IPS DF 4.7 (cell line): ENCODE data around the gene SLC9A6.
"Not testable (repeated sequence)": the region's sequence is repeated elsewhere in the genome, so short reads cannot be mapped to it uniquely, and the experiment has no call there.

Source experiments
- DNase-seq: peaks from one replicate; pipeline ENCODE4 v3.0.0-alpha.2; 2013; ENCODE audit warnings: low spot score; ENCODE audit errors: extremely low read depth

The SLC9A6 gene

DNA sequence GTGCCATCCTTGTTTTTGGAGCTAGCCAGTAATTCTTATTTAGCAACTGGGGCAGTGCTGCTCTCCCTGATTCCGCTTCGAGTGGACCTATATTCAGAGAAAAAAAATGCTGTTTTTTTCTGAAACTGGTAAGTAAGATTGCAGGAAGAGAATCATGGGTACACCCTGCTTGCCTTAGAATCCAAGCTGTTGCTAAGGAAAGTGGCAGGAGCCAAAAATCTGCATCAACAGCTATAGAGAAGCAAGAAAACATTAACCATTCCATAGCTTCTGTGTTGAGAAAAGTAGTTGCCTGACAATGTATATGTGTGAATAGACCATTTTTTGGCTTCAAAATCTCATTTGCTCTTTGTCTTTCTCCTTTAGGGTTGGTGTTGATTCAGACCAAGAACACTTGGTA lies 44.5 kb downstream of the SLC9A6 start:
- no peak for DNase-seq

DNA sequence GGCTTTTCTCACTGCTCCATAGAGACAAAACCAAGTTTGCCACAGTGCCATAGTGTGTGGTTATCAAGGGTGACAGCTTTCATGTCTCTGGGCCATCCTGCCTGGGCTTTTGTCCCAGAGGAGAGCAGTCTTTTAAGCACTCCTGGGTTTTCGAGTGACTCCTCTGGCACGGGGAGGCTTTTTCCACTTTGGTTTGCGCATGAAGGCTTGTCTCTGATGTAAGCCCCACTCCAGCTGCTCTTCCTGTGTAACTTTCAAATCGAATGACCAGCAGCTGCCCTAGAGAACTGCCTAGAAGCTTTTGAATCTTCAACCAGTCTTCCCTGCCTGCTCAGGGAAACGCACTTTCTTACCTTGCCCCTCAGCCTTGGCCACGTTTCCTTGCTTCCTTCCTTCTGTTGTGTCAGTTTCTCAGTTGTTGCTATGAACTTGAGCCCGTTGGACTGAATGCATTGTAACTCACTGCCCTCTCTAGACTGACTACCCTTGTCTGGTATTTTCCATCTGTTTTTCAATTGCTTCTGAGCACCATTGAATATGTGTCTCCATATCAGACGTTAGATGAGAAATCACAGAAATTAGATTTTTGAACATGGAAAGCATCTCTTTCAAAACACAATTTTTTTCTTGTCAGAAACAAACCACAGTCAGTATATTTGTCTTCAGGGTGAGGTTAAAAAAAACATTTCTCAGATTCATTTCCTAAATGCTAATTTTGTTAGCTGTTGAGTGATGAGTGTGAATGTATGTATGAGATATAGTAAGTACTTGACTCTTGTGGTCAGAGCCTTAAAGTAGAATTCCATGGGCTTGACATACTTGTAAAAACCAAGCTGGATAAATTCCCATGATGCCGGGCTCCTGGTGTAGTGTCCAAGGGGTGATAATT lies 45.3 kb downstream of the SLC9A6 start:
- DNase-seq = no peak

DNA sequence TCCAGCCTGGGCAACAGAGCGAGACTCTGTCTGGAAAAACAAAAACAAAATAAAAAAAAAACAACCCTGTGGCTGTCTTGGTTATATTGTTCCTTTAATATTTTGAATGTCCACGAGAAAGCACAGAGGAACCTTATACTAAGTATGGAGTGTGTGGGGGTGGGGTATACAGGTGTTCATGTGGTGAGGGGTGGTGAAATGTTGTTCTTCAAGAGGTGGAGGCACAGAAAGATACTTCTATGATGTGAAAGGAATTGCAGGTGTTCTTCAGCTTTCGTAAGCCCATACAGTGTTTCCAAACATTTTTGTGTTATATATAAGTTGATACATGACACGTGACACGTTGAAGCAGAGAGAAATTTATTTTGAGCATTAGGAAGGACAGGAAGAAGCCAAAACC lies 46.4 kb downstream of the SLC9A6 start:
- DNase-seq = no peak

DNA sequence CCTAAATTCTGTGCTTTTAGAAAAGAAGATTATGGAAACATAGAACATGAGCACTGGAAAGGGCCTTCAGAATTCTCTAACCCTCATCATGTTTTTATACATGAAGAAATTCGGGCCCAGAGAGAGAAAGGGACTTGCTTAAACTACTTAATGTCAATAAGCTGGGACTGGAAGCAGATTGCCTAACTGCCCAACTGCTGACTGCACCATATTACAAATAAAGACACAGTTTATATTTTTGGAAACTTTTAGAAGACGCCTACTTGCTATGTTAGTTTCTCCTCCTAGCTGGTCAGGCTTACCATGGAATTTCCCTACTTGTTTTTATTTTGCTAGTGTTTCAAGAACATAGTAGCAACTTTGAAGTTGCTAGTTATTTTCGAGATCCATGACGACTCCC lies 47.1 kb downstream of the SLC9A6 start:
- DNase-seq = no peak

- DNase-seq = no peak
These were observed 49.4 kb downstream of the SLC9A6 start for GRCh38 chrX:136034668-136035067.

DNA sequence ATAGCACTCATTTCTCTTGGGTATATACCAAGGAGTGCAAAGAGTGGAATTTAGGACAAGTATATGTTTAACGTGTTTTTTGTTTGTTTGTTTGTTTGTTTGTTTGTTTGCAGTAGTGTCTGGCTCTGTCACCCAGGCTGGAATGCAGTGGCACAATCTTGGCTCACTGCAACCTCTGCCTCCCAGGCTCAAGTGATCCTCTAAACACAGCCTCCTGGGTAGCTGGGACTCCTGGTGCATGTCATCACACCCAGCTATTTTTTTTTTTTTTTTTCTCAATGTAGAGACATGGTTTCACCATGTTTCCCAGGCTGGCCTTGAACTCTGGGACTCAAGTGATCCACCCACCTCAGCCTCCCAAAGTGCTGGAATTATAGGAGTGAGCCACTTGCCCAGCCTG lies 50.4 kb downstream of the SLC9A6 start:
- DNase-seq = no peak

DNA sequence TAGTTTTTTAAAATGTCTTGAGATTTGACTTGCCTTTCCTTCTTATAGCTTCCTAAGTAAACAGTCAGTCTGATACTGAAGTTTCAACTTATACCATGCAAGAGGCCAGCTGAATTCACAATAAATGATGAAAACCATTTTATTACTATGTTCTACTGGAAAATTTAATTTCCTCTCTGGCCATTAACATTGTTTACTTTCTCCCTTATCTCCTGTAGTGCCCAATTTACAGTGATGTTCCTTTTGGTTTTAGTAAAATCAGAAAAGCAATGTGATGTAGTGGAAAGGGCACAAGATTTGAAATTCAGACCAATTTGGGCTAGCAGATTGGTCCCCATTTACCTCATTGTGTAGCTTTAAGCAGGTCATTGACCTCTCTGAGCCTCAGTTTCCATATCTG lies 54.2 kb downstream of the SLC9A6 start:
- DNase-seq = no peak

DNA sequence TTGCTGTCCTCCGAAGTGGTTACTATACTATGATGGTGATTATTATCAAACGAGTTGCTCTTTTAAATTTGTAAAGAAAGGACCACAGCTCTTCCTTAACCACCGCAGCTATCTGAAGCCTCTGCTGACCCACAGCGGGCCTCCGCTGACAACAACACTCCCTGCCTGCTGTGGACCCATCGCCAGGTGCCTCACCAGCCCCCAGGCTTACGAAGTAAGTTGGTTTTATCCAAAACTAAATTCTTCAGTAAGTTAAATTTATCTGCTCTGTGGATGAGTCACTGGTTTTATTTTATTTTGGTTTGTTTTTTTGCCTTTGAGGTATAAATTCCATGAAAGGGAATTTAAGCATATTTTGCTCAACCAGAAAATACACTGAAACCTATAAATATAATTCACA lies 54.7 kb downstream of the SLC9A6 start:
- DNase-seq = no peak

GRCh38 chrX:136041254-136041812 lies 56.1 kb downstream of the SLC9A6 start:
- DNase-seq = no peak

GRCh38 chrX:136045008-136045407 lies 59.8 kb downstream of the SLC9A6 start:
- no peak for DNase-seq

- DNase-seq = no peak
These were observed 61.2 kb downstream of the SLC9A6 start for GRCh38 chrX:136046295-136047015.

DNA sequence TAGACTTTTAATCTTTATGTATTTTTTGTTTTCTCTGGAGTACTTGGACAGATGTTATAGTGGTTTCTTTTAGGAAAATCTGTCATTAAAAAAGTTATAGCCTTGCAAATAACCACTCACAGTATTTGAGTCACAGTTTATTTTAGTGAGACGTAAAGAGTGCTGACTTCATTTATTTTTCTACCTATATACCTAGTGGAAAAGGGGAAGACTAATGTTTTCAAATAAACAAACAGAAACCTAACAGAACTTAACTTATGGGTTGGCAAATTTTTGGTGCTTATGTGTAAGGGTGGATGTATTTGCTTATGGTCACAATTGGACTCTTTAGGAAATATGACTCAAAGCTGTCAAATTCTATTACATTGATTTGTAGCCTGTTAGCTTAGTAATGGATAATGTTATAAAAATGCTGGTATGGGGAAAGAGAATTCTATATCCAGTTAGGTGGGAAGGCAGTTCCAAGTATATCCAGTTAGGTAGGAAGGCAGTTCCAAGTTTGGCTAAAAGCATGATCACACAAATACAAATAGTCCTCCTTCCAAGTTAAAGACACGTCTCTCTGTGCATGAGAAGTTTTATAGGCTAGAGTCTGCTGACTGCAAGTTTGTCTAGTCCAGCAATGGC lies 61.9 kb downstream of the SLC9A6 start:
- DNase-seq = no peak

- DNase-seq = no peak
These were observed 62.7 kb downstream of the SLC9A6 start for GRCh38 chrX:136047969-136048368.

DNA sequence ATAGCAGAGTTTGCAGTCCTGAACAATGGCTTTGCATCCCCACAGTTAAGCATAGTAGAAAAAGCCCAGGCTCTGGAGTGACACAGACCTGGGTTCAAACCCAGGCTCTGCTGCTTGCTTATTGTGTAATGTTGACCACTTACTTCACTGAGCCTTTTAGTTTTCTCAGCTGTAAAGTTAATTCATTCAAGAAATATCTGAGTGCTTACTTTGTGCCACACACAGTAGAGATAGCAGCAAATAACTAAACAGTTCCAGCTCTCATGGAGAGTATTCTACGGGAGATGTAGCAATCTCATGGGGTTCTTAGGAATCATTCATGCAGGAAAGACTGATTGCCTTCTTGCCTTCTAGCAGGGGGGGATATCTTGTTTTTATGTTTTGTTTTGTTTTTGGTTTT lies 63.2 kb downstream of the SLC9A6 start:
- no peak for DNase-seq

GRCh38 chrX:136049608-136050007 lies 64.4 kb downstream of the SLC9A6 start:
- DNase-seq = no peak

DNA sequence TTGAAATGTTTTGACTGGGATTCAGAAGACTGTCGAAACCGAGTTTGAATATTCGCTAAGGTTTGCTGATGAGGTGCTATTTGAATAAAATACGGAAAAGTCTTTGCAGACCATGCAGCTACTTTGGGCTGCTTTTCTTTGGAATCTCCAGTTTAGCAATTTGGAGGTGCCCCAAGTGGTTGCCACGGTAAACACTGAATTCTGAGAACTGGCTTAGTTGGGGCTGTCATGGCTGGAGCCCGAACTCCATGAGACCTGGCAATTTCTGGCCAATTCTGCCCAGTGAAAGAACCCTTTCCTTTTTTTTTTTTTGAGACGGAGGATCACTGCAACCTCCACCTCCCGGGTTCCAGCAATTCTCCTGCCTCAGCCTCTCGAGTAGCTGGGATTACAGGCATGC lies 65.6 kb downstream of the SLC9A6 start:
- DNase-seq = not testable (repeated sequence)

GRCh38 chrX:136051611-136052010 lies 66.4 kb downstream of the SLC9A6 start:
- no peak for DNase-seq

GRCh38 chrX:136055651-136056221 lies 70.5 kb downstream of the SLC9A6 start:
- DNase-seq = no peak

- DNase-seq = no peak
These were observed 72.3 kb downstream of the SLC9A6 start for GRCh38 chrX:136057567-136057966.

DNA sequence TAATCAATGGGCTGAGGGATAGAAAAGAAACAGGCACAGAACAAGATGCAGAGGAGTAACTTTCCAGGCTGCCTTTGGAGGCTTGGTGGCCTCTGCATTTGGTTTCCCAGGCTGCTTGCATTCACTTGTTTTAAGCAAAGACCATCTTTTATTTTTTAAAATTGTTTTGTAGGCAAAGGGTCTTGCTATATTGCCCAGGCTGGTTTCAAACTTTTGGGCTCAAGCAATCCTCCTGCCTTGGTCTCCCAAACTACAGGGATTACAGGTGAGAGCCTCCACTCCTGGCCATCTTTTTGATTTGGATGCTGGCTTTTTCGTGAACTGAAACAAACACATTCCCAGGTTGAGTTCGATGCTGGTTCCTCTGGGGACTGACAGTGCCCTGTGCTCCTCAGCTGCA lies 74.1 kb downstream of the SLC9A6 start:
- DNase-seq = no peak

- no peak for DNase-seq
These were observed 76.1 kb downstream of the SLC9A6 start for GRCh38 chrX:136061286-136061685.

- no peak for DNase-seq
These were observed 76.5 kb downstream of the SLC9A6 start for GRCh38 chrX:136061696-136062095.
